A549 (cell line): Measurements from ENCODE around the gene PCDHGA10. TPM values are rescaled to one million over a fixed set of nuclear protein-coding genes. Genes with fewer than 3 reads are reported as not detected.
A peak's percentile ranks its signal among the peaks of the same experiment; 100 is the strongest.
"Not testable (repeated sequence)": the region's sequence is repeated elsewhere in the genome, so short reads cannot be mapped to it uniquely, and the experiment has no call there.

Source experiments
- ATAC-seq, 2 experiments: fragments of 200-7000 bp in 1 of 2; fragments of >200 bp in 1 of 2; cut with Nextera tagmentation in 1 of 2; cut with Tn5 transposase in 1 of 2; 3 replicates each; pipeline versions ENCODE4 v1.8.0 to v1.9.1; 2018 to 2020; ENCODE audit warnings: mild to moderate bottlenecking in 1 of 2, moderate library complexity in 1 of 2
- CTCF ChIA-PET: fragments of 300-600 bp; sonication (Branson Sonifier 250); formaldehyde crosslinking; extraction: SDS; loops from one replicate; lab custom pipeline; 2021; ENCODE audit warnings: antibody characterized with exemption, inconsistent platforms; lab: Yijun Ruan, JAX
- POLR2A ChIA-PET: fragments of 350-600 bp; formaldehyde crosslinking; extraction: SDS; loops from one replicate; lab custom pipeline; 2021; ENCODE audit warnings: antibody characterized with exemption, inconsistent platforms; lab: Yijun Ruan, JAX
- DNase-seq, 2 experiments: peaks; one replicate each; pipeline versions ENCODE4 v3.0.0 to v3.0.0-alpha.2; 2011 to 2016; ENCODE audit warnings: low read depth in 1 of 2, low spot score in 1 of 2
- FAIRE-seq: peaks from 2 replicates; lab custom pipeline; 2011; peaks lifted over from hg19 to GRCh38; lab: Jason Lieb, UNC
- H3K27ac ChIP-seq, 2 experiments: fragments of >200 bp; sonication (Bioruptor Twin); formaldehyde crosslinking; 3 replicates each; pipeline ENCODE4 v1.5.1; 2016 to 2017
- H3K4me1 ChIP-seq: fragments of >200 bp; sonication (Bioruptor Twin); formaldehyde crosslinking; 3 replicates; pipeline ENCODE4 v1.6.1; 2016
- H3K4me2 ChIP-seq: fragments of >200 bp; sonication (Bioruptor Twin); formaldehyde crosslinking; 3 replicates; pipeline ENCODE4 v1.6.1; 2016
- H3K4me3 ChIP-seq: fragments of >200 bp; sonication (Bioruptor Twin); formaldehyde crosslinking; 3 replicates; pipeline ENCODE4 v1.5.1; 2016
- H3K9me3 ChIP-seq: fragments of >200 bp; sonication (Bioruptor Twin); formaldehyde crosslinking; 3 replicates; pipeline ENCODE4 v1.6.1; 2016
- CBX2 ChIP-seq: fragments of 200-600 bp; sonication (generic); IDR thresholded peaks from 2 replicates; pipeline ENCODE4 v1.6.1; 2016; ENCODE audit warnings: low read depth, mild to moderate bottlenecking, borderline replicate concordance
- CBX8 ChIP-seq: fragments of 200-600 bp; sonication (generic); IDR thresholded peaks from 2 replicates; pipeline ENCODE4 v1.6.1; 2016
- CEBPB ChIP-seq, 2 experiments: fragments of >200 bp in 1 of 2; sonication (Bioruptor Twin) in 1 of 2; formaldehyde crosslinking in 1 of 2; IDR thresholded peaks; 2 replicates each; pipeline ENCODE4 v1.6.1; 2012 to 2016
- EHF ChIP-seq: fragments of 250-450 bp; sonication (Bioruptor Pico); IDR thresholded peaks from 2 replicates; pipeline ENCODE4 v1.5.0; 2020; ENCODE audit warnings: mild to moderate bottlenecking
- ESRRA ChIP-seq: fragments of 150-350 bp; IDR thresholded peaks from 2 replicates; pipeline ENCODE4 v1.6.1; 2014; ENCODE audit warnings: mild to moderate bottlenecking, low read length, borderline replicate concordance
- FOSB ChIP-seq: fragments of 250-450 bp; sonication (Bioruptor Pico); IDR thresholded peaks from 2 replicates; pipeline ENCODE4 v1.5.0; 2020; ENCODE audit warnings: mild to moderate bottlenecking, moderate library complexity
- HEYL ChIP-seq: fragments of 250-450 bp; sonication (Bioruptor Pico); IDR thresholded peaks from 2 replicates; pipeline ENCODE4 v1.8.0; 2021; ENCODE audit warnings: mild to moderate bottlenecking, moderate library complexity
- HOXB5 ChIP-seq: fragments of 250-450 bp; sonication (Bioruptor Pico); IDR thresholded peaks from 2 replicates; pipeline ENCODE4 v1.5.0; 2020; ENCODE audit warnings: mild to moderate bottlenecking, moderate library complexity
- KDM1A ChIP-seq: fragments of 200-600 bp; sonication (generic); IDR thresholded peaks from 2 replicates; pipeline ENCODE4 v1.6.1; 2016; ENCODE audit warnings: low read depth, mild to moderate bottlenecking
- KDM5A ChIP-seq: fragments of 200-600 bp; sonication (generic); IDR thresholded peaks from 2 replicates; pipeline ENCODE4 v1.6.1; 2016; ENCODE audit warnings: antibody characterized with exemption, mild to moderate bottlenecking
- POLR2A ChIP-seq: IDR thresholded peaks from 2 replicates; pipeline ENCODE4 v1.6.1; 2012; ENCODE audit warnings: mild to moderate bottlenecking, low read length
- RAD21 ChIP-seq, 2 experiments: fragments of >200 bp in 1 of 2; sonication (Bioruptor Twin) in 1 of 2; formaldehyde crosslinking in 1 of 2; IDR thresholded peaks in 1 of 2; conservative IDR thresholded peaks in 1 of 2; 2 replicates in 1 of 2; 3 replicates in 1 of 2; pipeline ENCODE4 v1.6.1; 2012 to 2018; ENCODE audit warnings: inconsistent platforms in 1 of 2
- RARB ChIP-seq: fragments of 250-450 bp; sonication (Bioruptor Pico); IDR thresholded peaks from 2 replicates; pipeline ENCODE4 v1.8.0; 2021; ENCODE audit warnings: mild to moderate bottlenecking, moderate library complexity
- RCOR1 ChIP-seq: fragments of 150-350 bp; IDR thresholded peaks from 2 replicates; pipeline ENCODE4 v1.6.1; 2014; ENCODE audit warnings: antibody characterized with exemption, low read length, low read depth
- RNF2 ChIP-seq: fragments of 200-600 bp; sonication (generic); IDR thresholded peaks from 2 replicates; pipeline ENCODE4 v1.6.1; 2016; ENCODE audit warnings: low read depth, mild to moderate bottlenecking, antibody characterized with exemption, moderate library complexity, borderline replicate concordance
- SMC3 ChIP-seq: fragments of >200 bp; sonication (Bioruptor Twin); formaldehyde crosslinking; IDR thresholded peaks from 3 replicates; pipeline ENCODE4 v1.6.1; 2018; ENCODE audit warnings: inconsistent platforms
- TFCP2L1 ChIP-seq: fragments of 250-450 bp; sonication (Bioruptor Pico); IDR thresholded peaks from 2 replicates; pipeline ENCODE4 v1.5.0; 2021; ENCODE audit warnings: mild to moderate bottlenecking
- ZFP36 ChIP-seq: fragments of 450-650 bp; IDR thresholded peaks from 2 replicates; pipeline ENCODE4 v1.6.1; 2014; ENCODE audit warnings: borderline replicate concordance; ENCODE audit not compliant: partially characterized antibody
- ZNF302 ChIP-seq: fragments of 250-450 bp; sonication (Bioruptor Pico); IDR thresholded peaks from 2 replicates; pipeline ENCODE4 v1.9.0; 2021; ENCODE audit warnings: inconsistent platforms, mild to moderate bottlenecking, moderate library complexity
- ZSCAN20 ChIP-seq: fragments of 250-450 bp; sonication (Bioruptor Pico); IDR thresholded peaks from 2 replicates; pipeline ENCODE4 v1.8.0; 2022; ENCODE audit warnings: mild to moderate bottlenecking, moderate library complexity
- WGBS: methylation state at CpG from one replicate; pipeline ENCODE4 v1.1.6; 2017; ENCODE audit errors: missing lambda C conversion rate; 5-methylcytosine and 5-hydroxymethylcytosine counted together
- polyA plus RNA-seq, 4 experiments: library from polyadenylated mRNA; depleted of rRNA in 3 of 4; stranded (reverse); fragments of >200 nt; fragmentation: RNase III in 1 of 4; extraction: RNeasy Plus Mini Kit Qiagen cat#74134 plus additional on column Dnase treatment in 1 of 4; gene quantifications; 2 replicates in 3 of 4; 3 replicates in 1 of 4; pipeline ENCODE4 v1.2.3, GENCODE V29; 2011 to 2017
- TF ChIP-seq, protein P1 (sequence below): fragments of 150-350 bp; IDR thresholded peaks from 2 replicates; pipeline ENCODE4 v1.6.1; 2014; ENCODE audit warnings: low read depth, mild to moderate bottlenecking, low read length
- TF ChIP-seq, protein P2 (sequence below): fragments of 450-650 bp; IDR thresholded peaks from 2 replicates; pipeline ENCODE4 v1.6.1; 2014; ENCODE audit warnings: antibody characterized with exemption
- TF ChIP-seq, protein P3 (sequence below): fragments of >200 bp; sonication (Bioruptor Twin); formaldehyde crosslinking; IDR thresholded peaks from 3 replicates; pipeline ENCODE4 v1.5.1; 2016
- TF ChIP-seq, protein P4 (sequence below): IDR thresholded peaks from 2 replicates; pipeline ENCODE4 v1.6.1; 2012

Gene PCDHGA10
- polyA plus RNA-seq, 2 of the 4 experiments (the other 2 are of a cell fraction), result 0.04 TPM; not detected in 1

DNA sequence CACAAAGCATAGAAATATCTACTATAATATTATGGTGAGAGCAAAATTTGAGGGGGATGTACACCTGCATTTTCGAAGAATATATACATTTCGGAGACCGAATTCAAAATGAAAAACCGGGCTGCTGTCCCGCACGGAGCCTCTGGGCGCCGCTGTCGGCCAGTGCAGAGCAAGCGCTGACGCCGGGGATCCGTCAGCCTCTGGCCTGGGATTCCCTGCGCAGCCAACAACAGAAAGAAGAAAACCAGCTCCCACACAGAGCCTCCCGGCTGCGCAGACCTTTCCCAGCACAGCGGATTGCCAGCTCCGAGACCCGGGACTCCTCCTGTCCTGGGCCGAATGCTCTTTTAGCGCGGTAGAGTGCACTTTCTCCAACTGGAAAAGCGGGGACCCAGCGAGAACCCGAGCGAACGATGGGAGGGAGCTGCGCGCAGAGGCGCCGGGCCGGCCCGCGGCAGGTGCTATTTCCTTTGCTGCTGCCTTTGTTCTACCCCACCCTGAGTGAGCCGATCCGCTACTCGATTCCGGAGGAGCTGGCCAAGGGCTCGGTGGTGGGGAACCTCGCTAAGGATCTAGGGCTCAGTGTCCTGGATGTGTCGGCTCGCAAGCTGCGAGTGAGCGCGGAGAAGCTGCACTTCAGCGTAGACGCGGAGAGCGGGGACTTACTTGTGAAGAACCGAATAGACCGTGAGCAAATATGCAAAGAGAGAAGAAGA is 4.8 kb upstream of the PCDHGA10 start, which contains the start of gene PCDHGB6:
Gene PCDHGB6, plus strand, starts transcription at position 232 of the 716 bp plus-strand sequence. Its CDS starts 182 bp downstream, at position 414.
- POLR2A ChIA-PET, H3K4me3 ChIP-seq, H3K27ac ChIP-seq, H3K4me2 ChIP-seq, H3K4me1 ChIP-seq, FAIRE-seq: not testable (repeated sequence)
- ATAC-seq, result peak in 1 of 2 experiments; percentile 80; a peak in 3 of 6 replicates
- DNase-seq, result peak in 1 of 2 experiments; percentile 13
- TF ChIP-seq RAD21 (conservative IDR thresholded peaks at IDR 0.05 in 1 of 2, IDR thresholded peaks at IDR 0.05 in 1 of 2), result peak in 1 of 2 experiments; percentile 27; a peak in 2 of 5 replicates
- CTCF ChIA-PET, result interaction anchor here (1.3 to 1.5 kb wide), 3 partner anchors 9 to 156 kb away, joined by 4 to 5 read pairs (median 4); partner anchors contain the start of gene PCDHGA11
- WGBS, result 61% methylated on average over 35 of the region's 51 CpGs
- H3K9me3 ChIP-seq, result peaks cover 60% of the 10 kb centered on the region

DNA sequence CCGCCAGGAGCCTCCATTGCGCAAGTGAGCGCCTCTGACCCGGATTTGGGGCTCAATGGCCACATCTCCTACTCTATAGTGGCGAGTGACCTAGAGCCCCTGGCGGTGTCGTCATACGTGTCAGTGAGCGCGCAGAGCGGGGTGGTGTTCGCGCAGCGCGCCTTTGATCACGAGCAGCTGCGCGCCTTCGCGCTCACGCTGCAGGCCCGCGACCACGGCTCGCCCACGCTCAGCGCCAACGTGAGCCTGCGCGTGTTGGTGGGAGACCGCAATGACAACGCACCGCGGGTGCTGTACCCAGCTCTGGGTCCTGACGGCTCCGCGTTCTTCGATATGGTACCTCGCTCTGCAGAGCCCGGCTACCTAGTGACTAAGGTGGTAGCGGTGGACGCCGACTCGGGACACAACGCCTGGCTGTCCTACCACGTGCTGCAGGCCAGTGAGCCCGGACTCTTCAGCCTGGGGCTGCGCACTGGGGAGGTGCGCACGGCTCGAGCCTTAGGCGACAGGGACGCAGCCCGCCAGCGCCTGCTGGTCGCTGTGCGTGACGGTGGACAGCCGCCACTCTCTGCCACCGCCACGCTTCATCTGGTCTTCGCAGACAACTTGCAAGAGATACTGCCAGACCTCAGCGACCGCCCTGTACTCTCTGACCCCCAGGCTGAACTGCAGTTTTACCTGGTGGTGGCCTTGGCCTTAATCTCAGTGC is 3.0 kb upstream of the PCDHGA10 start:
- ATAC-seq (no peak), DNase-seq (no peak), FAIRE-seq (no peak)
- CTCF ChIA-PET, result no interaction called here
- 87% methylated on average over 61 of the region's 64 CpGs for WGBS
- POLR2A ChIA-PET, result no interaction called here
- no peak overlapping the region for H3K4me2 ChIP-seq
- peaks cover 50% of the 10 kb centered on the region for H3K9me3 ChIP-seq
- no peak for TF ChIP-seq KDM5A
- no peak for TF ChIP-seq EHF
- TF ChIP-seq, protein P1, sequence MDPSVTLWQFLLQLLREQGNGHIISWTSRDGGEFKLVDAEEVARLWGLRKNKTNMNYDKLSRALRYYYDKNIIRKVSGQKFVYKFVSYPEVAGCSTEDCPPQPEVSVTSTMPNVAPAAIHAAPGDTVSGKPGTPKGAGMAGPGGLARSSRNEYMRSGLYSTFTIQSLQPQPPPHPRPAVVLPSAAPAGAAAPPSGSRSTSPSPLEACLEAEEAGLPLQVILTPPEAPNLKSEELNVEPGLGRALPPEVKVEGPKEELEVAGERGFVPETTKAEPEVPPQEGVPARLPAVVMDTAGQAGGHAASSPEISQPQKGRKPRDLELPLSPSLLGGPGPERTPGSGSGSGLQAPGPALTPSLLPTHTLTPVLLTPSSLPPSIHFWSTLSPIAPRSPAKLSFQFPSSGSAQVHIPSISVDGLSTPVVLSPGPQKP, result no peak
- no peak for TF ChIP-seq ZNF302 (CRISPR knock-in tag)
- TF ChIP-seq HOXB5 (CRISPR knock-in tag), result no peak
- no peak for TF ChIP-seq CBX8
- TF ChIP-seq POLR2A, result no peak
- TF ChIP-seq HEYL (CRISPR knock-in tag), result no peak
- TF ChIP-seq, protein P2, sequence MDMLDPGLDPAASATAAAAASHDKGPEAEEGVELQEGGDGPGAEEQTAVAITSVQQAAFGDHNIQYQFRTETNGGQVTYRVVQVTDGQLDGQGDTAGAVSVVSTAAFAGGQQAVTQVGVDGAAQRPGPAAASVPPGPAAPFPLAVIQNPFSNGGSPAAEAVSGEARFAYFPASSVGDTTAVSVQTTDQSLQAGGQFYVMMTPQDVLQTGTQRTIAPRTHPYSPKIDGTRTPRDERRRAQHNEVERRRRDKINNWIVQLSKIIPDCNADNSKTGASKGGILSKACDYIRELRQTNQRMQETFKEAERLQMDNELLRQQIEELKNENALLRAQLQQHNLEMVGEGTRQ, result no peak
- no peak for TF ChIP-seq RARB (CRISPR knock-in tag)
- TF ChIP-seq ZSCAN20, result no peak
- H3K4me1 ChIP-seq, result no peaks in the 10 kb centered on the region
- no peak overlapping the region for H3K4me3 ChIP-seq
- H3K27ac ChIP-seq, result no peak overlapping the region

DNA sequence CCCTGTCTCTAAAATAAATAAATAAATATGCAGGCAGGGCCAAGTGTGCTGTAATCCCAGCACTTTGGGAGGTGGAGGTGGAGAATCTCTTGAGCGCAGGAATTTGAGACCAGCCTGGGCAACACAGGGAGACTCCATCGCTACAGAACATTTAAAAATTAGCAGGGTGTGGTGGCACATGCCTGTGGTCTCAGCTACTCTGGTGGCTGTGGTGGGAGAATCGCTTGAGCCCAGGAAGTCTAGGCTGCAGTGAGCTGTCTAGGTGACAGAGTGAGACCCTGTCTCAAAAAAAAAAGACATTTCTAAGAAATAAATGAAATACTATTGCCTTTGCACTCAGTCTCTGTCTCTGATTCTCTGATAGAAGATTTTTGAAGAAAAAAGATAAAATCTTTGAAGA is 1.2 kb upstream of the PCDHGA10 start:
- no peak for FAIRE-seq
- TF ChIP-seq, protein P1, result no peak
- TF ChIP-seq ESRRA (no peak), ZNF302 (CRISPR knock-in tag) (no peak), TFCP2L1 (CRISPR knock-in tag) (no peak), FOSB (CRISPR knock-in tag) (no peak), RNF2 (no peak), CEBPB (IDR thresholded peaks at IDR 0.05) (no peak), SMC3 (no peak), ZFP36 (no peak), CBX2 (no peak), KDM1A (no peak), RCOR1 (no peak), HOXB5 (CRISPR knock-in tag) (no peak)
- TF ChIP-seq, protein P3, sequence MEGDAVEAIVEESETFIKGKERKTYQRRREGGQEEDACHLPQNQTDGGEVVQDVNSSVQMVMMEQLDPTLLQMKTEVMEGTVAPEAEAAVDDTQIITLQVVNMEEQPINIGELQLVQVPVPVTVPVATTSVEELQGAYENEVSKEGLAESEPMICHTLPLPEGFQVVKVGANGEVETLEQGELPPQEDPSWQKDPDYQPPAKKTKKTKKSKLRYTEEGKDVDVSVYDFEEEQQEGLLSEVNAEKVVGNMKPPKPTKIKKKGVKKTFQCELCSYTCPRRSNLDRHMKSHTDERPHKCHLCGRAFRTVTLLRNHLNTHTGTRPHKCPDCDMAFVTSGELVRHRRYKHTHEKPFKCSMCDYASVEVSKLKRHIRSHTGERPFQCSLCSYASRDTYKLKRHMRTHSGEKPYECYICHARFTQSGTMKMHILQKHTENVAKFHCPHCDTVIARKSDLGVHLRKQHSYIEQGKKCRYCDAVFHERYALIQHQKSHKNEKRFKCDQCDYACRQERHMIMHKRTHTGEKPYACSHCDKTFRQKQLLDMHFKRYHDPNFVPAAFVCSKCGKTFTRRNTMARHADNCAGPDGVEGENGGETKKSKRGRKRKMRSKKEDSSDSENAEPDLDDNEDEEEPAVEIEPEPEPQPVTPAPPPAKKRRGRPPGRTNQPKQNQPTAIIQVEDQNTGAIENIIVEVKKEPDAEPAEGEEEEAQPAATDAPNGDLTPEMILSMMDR, result no peak
- TF ChIP-seq, protein P4, sequence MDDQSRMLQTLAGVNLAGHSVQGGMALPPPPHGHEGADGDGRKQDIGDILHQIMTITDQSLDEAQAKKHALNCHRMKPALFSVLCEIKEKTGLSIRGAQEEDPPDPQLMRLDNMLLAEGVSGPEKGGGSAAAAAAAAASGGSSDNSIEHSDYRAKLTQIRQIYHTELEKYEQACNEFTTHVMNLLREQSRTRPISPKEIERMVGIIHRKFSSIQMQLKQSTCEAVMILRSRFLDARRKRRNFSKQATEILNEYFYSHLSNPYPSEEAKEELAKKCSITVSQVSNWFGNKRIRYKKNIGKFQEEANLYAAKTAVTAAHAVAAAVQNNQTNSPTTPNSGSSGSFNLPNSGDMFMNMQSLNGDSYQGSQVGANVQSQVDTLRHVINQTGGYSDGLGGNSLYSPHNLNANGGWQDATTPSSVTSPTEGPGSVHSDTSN, result no peak
- TF ChIP-seq, protein P2, result no peak
- H3K9me3 ChIP-seq, result peaks cover 36% of the 10 kb centered on the region
- no peak overlapping the region for H3K4me3 ChIP-seq
- DNase-seq, result no peak
- H3K27ac ChIP-seq, result no peak overlapping the region
- no peaks in the 10 kb centered on the region for H3K4me1 ChIP-seq
- no peak overlapping the region for H3K4me2 ChIP-seq
- WGBS, result 48% methylated on average over 3 of the region's 3 CpGs
- ChIA-PET CTCF (interaction anchor here (1.0 kb wide), 1 partner anchor 113 kb away, joined by 4 read pairs; no protein-coding TSS in a partner anchor), POLR2A (no interaction called here)
- ATAC-seq, result no peak
